IPS-NIHi7 (cell line): Measurements from ENCODE around the gene KCNK4.

ENCODE experiments used
- DNase-seq: peaks from one replicate; pipeline ENCODE4 v3.0.0; 2012; ENCODE audit warnings: mixed read lengths; ENCODE audit errors: extremely low spot score

The KCNK4 gene

DNA sequence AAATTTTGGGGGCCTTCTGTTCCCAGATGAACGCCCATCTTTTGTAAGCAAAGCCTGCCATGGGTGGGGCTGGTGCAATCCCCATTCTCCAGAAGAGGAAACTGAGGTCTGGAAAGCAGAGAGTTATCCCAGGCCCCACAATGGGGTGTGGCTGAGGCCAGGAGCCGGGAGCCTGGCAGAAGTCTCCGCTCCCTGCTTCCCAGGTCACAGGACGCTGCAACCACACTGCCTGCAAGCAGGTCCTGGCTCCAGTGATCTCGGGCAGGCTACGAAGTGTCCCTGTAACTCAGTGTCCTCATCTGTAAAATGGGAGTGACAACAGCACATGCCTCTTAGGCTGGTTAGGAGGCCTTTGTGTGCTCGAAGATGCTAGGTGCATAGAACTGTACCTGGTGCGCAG is 38.1 kb upstream of the KCNK4 start:
- DNase-seq, result no peak

DNA sequence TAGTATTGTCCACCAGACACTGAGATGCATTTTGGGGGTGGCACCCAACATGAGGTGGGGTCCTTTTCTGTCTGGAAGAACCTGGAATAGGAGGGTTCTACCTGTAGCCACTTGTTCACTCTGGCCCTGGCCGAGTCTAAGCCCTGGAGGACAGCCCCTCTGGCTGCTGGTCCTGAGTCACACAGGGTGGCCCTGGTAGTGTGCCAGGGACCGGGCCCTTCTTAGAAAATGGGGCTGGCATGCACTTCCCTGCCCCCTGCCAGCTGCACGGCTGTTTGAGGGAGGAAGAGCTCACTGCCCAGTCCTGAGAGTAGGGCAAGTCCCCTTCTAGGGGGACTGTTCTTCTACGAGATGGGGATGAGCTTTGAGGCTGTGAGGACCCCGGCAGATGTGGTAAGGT is 37.6 kb upstream of the KCNK4 start:
- DNase-seq, result no peak

DNA sequence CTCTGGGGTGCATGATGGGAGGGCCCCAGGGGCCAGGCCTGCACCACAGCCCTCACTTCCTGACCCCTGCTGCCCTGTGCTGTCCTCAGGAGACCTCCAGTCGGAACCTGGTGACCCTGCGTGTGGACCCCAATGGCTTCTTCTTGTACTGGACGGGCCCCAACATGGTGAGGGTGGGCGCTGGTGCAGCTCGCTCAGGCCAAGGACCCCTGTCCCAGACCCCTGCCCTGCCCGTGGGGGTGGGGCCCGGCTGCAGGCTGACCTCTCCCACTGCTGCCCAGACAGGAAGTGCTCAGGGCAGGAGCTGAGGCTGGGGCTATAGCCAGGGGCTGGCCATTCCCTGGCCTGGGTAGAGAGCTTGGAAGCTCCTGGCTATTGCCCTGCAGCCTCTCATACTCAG is 36.8 kb upstream of the KCNK4 start:
- no peak for DNase-seq

DNA sequence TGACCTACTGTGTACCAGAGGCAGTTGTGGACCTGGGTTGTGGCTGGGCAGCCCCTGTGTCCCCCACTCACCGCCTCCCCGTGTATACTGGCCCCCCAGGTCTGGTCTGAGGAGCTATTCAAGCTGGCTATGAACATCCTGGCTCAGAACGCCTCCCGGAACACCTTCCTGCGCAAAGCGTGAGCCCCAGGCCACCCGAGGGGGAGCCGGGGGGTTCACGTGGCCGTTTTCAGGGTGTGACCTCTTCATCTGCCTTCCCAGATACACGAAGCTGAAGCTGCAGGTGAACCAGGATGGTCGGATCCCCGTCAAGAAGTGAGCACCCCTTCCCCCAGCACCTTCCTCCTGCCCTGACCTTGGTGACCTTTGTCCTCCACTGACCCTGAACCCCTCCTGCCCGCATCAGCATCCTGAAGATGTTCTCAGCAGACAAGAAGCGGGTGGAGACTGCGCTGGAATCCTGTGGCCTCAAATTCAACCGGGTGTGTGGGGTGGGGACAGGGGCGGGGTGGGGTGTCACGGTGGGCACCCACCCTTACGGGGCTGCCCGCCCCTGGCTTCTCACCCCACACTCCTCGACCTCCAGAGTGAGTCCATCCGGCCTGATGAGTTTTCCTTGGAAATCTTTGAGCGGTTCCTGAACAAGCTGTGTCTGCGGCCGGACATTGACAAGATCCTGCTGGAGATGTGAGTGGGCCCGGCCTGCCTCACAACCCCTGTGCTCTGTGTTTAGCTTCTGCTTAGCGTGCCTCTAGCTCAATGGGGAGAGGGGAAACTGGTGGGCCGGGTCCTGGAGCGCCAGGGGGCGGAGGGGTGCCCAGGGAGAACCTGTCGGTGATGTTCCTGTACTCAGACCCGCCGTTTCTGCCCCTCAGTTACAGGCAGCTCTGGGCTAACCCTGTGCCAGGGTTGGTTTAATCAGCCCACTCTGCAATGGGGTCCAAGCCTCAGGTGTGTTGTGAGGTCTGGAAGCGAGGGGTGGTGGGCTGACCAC is 35.7 kb upstream of the KCNK4 start:
- no peak for DNase-seq

DNA sequence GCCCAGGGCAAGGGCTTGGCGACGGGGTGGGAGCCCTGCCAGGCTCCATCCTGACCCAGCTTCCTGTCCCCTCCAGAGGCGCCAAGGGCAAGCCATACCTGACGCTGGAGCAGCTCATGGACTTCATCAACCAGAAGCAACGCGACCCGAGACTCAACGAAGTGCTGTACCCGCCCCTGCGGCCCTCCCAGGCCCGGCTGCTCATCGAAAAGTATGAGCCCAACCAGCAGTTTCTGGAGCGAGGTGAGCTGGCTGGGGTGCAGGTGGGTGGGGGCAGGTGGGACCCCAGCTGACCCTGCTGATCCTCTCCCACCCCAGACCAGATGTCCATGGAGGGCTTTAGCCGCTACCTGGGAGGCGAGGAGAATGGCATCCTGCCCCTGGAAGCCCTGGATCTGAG is 34.8 kb upstream of the KCNK4 start:
- no peak for DNase-seq

DNA sequence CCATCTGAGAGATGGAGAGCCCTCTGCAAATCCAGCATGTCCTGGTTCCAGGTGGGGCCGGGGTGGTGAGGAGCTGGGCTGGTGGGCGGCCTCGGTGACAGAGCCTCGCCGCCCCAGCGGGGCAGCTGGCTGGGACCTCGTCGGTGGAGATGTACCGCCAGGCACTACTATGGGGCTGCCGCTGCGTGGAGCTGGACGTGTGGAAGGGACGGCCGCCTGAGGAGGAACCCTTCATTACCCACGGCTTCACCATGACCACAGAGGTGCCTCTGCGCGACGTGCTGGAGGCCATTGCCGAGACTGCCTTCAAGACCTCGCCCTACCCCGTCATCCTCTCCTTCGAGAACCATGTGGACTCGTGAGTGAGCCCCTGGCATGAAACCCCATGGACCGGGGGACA is 32.7 kb upstream of the KCNK4 start:
- DNase-seq, result no peak

DNA sequence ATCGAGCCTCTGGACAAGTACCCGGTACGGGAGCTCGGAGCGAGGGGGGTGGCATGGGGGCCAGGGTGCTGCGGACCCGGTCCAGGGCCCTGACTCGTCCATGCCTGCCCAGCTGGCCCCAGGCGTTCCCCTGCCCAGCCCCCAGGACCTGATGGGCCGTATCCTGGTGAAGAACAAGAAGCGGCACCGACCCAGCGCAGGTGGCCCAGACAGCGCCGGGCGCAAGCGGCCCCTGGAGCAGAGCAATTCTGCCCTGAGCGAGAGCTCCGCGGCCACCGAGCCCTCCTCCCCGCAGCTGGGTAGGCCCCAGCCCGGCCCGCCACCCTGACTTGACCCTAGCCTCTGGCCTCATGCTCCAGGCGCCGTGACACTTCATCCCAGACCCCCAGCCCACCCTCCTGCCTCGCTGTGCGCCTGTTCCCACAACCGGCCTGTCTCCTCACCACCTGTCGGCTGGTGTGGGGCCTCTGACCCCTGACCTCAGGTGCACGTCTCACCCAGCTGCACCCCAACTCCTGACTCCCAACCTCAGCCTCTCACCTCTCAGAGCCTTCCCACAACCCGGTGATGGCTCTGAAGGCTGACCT is 32.1 kb upstream of the KCNK4 start:
- DNase-seq, result no peak

DNA sequence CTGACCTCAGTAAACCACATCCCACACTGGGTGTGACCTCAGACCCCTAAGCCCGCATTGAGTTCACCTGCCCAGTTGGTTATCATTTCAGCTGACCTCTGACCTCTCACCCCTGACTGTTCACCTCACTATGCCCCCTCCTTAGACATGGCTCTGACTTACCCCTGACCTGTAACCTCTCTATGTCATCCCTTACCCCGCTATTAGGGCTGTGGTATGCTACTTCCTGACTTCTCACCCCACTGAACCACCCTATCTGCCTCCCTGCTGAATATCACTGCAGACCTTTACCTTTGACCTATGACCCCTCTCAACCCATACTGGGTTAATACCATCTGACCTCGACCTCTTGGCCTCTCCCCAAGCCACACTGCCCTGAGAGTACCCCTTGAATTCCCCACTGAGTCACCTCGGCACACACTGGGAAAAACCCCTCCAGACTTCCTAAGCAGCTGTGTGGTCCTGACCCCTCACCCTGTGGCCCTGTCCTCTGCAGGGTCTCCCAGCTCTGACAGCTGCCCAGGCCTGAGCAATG is 31.5 kb upstream of the KCNK4 start:
- DNase-seq, result no peak

DNA sequence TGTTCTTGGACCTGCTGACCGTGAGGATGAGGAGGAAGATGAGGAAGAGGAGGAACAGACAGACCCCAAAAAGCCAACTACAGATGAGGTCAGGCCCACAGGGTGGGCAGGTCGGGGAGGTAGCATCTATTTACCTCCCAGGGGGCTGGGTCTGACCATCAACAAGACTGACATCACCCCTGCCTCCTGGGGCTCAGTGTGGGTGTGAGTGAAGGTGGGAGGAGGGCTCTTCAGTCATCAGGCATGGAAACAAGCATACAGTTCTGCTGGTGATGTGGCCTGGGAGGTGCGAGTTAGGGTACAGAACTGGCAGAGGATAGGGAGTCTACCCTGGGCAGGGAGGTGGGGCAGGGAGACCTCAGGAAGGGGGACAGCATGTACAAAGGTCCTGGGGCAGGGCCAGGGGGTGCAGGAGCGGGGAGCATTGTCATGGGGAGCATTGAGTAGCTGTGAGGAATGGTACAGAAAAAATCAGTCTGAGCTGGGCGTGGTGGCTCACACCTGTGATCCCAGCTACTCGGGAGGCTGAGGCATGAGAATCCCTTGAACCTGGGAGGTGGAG is 30.9 kb upstream of the KCNK4 start:
- no peak for DNase-seq

DNA sequence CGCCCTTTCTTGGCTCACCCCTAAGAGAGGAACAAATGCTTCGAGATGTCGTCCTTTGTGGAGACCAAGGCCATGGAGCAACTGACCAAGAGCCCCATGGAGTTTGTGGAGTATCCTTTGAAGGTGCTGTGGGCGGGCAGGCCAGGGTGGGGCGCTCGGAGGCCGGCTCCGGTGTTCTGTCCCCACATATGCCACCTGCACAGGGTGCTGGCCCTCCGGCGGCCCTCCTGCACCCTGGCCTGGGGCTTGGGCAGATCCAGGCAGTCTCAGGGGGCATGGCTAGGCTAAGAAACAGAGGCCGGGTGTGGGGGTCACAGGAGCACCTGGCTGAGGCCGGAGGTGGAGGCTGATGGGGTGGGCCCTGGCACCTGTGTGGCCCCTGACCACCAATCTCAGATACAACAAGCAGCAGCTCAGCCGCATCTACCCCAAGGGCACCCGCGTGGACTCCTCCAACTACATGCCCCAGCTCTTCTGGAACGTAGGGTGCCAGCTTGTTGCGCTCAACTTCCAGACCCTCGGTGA is 29.5 kb upstream of the KCNK4 start:
- no peak for DNase-seq

DNA sequence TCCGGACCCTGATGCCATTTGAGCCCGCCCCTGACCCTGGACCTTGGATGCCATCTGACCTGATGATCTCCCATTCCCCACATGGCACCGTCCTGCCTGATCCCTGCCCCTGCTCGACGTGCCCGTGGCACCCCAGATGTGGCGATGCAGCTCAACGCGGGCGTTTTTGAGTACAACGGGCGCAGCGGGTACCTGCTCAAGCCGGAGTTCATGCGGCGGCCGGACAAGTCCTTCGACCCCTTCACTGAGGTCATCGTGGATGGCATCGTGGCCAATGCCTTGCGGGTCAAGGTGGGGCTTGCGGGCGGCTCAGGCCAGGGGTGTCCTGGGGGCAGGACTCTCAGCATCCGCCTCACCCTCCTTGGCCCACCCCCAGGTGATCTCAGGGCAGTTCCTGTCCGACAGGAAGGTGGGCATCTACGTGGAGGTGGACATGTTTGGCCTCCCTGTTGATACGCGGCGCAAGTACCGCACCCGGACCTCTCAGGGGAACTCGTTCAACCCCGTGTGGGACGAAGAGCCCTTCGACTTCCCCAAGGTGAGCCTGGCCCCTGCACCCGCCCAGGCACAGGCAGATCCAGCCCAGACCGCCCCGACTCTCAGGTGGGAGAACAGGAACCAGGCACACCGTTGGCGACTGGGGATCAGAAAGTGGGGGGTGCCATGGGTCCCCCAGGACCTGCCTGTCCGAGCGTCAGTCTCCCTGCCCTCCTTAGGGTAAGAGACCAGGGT is 28.7 kb upstream of the KCNK4 start:
- DNase-seq, result no peak

DNA sequence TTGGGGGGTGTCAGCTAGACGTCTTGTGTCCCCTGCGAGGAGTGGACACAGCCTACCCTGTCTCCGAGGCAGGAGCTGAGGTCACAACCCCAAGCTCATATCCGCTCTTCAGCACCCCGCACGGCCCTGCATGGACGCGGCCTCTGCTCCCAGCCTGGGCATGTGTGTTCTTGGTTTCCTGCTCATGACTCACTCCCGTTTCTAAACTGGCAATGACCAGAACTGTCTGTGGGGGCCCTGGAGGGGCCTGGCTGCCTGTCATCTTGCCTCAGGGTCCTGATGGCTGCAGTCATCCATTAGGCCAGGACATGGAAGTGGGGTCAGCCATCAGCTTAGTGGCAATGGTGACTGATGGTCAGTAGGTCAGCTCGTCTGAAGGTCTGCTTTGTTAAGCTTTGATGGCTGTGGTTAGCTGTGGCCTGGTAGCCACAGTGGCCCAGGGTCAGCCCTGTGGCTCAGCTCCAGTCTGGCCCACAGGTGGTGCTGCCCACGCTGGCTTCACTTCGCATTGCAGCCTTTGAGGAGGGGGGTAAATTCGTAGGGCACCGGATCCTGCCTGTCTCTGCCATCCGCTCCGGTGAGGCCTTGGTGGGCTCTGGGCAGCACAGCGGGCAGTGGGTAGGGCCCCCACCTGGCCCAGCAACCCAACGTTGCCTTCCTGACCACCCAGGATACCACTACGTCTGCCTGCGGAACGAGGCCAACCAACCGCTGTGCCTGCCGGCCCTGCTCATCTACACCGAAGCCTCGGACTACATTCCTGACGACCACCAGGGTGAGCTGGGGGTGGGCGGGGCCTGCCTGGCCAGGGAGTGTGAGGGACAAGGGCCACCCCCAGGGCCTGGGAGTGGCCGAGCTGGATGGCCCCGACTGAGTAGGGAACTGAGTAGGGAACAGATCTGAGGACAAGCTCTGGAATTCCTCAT is 27.8 kb upstream of the KCNK4 start:
- no peak for DNase-seq

DNA sequence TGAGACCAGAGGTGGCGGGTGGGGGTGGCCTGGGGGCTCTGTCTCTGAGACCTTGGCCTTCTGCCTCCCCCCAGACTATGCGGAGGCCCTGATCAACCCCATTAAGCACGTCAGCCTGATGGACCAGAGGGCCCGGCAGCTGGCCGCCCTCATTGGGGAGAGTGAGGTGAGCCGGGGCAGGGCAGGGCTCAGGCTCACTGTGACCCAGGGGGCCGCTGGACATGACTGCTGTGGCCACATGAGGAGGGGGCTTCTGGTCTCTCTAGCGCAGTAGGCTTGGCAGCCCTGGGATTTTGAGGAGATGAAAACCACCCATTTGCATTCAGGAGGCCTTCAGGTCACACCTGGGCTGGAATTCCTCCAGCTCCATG is 27.2 kb upstream of the KCNK4 start:
- no peak for DNase-seq

DNA sequence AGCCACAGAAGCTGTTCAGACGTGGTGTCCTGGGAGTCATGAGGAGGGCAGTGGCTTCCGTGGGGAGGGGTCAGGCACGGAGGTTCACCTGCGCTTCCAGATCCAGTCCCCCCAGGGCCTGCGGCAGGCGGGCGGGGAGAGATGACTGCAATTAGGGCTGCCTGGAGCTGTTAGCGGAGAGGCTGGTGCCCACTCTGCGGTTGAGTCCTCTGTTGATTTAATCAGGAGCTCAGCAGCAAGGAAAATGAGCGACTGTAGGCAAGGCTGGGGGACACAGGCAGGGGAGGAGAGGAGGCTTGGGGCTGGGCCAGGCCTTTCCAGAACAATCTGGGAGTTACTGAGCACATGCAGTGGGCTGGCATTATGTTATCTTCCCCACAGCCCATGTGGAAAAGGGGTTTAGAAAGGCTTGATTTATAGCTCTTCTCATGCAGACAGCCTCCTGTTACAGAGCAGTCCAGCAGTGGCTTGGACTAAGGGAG is 26.7 kb upstream of the KCNK4 start:
- no peak for DNase-seq

DNA sequence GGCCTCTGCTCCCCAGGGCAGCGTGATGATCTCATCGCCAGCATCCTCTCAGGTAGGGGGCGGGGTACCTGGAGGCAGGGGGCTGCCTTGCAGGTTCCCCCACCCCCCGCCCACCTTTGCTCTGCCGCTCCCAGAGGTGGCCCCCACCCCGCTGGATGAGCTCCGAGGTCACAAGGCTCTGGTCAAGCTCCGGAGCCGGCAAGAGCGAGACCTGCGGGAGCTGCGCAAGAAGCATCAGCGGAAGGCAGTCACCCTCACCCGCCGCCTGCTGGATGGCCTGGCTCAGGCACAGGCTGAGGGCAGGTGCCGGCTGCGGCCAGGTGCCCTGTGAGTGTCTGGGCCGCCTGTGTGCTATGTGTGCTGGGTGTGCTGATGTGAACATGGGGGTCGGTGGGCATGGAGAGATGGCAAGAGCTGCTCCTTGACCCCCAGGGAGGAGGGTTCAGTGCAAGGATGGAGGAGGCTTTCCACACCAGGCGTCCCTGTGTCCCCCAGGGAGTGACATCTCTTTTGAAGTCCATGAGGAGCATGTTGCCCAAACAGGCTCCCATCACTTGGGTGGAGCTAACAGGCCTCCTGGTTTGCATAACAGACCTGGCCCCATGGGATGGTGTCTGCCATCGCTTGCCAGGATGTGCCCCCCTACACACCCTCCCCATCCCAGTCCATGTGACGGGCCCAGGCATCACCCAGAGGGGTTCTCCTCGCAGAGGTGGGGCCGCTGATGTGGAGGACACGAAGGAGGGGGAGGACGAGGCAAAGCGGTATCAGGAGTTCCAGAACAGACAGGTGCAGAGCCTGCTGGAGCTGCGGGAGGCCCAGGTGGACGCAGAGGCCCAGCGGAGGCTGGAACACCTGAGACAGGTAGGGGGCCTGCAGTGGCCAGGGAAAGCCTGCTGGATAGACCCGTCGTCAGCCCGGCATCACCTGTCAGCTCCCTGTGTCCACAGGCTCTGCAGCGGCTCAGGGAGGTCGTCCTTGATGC is 25.6 kb upstream of the KCNK4 start:
- no peak for DNase-seq

DNA sequence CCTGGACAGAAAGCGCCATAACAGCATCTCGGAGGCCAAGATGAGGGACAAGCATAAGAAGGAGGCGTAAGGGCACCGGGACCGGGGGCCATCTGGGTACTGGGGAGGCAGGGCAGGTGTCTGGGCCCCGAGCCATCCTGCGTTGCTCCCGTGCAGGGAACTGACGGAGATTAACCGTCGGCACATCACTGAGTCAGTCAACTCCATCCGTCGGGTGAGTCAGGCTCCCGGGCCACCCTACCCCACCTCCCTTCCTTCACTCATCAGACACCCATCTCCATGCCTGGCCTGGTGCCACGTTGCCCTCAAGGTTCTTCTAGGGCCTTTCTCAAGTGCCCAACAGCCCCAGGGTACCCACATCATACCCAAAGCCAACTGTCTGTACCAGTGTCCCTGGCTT is 24.8 kb upstream of the KCNK4 start:
- no peak for DNase-seq

DNA sequence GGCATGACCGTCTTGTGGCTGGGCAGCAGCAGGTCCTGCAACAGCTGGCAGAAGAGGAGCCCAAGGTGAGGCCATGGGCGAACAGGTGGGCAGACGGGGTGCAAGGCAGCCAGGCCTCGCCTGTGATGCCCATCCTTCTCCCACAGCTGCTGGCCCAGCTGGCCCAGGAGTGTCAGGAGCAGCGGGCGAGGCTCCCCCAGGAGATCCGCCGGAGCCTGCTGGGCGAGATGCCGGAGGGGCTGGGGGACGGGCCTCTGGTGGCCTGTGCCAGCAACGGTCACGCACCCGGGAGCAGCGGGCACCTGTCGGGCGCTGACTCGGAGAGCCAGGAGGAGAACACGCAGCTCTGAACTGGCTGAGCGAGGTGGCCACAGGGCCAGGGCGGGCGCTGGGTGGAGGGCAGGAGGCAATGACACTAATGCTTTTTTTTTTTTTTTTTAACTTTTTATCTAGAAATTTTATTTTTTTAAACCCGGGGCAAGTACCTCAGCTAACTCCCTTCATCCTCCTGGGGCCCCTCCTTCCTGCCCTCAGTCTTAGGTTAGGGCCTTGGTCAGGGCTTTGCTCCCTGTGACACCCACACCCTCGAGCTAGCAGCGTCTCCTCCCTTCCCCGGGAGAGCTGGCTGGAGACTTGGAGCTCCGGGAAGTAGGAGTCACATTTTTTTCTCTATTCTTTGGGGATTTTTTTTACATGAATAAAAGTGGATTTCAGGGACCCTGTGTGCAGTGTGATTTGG is 23.7 kb upstream of the KCNK4 start:
- no peak for DNase-seq

DNA sequence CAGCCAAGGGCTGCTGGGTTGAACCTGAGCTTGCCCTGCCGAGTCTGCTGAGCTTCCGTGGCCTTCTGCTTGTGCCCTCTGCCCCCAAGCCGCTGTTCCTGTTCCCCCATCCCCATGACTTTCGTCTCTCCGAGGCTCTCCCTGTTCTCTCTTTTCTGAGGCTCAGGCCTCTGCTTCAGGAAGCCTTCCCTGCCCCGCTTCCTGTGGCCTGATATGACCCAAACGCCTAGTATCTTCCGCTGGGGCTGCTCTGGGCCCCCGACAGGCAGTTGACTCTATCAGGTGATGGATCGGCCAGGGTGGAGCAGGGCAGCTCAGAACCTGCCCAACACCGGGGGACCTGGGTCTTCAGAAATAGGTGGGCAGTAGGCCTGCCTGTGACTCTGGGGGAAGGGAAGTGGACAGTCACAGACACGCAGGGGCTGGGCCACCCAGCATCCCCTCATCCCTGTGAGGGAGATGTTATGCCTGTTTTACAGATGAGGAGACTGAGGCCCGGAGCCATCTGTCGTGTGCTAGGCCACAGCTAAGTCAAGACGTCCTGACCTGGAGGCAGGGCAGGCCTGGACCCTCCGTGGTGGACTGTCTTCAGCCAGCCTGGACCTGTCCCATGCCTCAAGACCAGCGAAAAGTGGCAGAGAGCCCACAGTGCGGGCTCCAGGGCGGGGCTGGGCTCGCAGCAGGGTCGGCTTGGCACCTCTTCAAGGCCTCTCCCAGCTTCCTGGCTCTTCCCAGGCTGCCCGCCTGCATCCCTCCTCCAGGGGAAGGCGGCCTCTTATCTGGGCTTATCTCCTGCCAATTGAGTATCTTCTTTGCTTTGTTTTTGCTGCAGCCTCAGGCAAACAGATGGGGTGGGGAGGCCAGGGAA is 22.8 kb upstream of the KCNK4 start:
- peak; percentile 15 for DNase-seq
